ENCODE data around the gene TTLL8.

TTLL8 gene

DNA sequence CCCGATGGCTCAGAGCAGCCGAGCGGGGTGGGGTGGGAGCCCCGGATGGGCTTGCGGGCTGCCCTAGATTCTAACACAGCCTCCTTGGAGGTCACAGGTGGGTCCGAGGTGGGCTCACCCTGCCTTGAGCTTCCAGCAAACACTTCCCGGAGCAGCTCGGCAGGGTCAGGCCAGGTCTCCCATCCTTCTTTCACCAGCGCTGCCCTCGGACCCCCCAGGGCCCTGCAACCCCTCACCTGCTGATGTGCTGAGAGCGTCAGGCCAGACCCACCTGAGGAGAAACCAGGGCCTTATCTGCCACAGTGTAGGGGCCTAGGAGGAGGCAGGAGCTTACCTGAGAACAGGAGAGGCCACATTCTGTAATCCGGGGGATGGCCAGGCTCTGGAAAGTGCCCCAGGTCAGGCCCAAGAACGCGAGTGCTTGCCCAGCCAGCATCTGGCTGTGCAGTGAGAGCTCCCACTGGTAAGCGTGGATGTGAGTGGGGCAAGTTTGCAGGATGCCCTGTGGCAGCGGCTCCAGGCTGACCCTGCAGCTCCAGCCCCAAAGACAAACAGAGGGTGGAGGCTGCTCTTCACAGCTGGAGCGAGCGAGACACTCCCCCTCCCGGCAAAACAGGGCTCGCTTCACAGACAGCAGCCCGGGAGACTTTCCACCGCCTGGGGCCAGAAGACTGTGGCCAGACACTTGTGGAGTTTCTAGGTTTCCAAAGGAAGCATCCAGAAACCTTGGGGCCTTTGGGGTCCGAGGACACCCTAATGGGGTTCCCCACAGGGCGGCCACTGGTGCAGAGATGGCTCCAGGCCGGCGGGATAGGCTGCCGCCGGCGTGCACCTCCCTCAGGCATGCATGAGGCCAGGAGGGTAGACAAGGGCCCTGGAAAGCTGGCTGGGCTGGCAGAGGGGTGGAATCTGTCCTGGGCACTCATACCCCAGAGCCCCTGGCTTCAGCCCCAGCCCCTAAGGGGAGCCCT is 45.6 kb downstream of the TTLL8 start, which contains the start of gene IL17REL:
TSS of gene IL17REL (minus strand) at position 555 of the 971 bp plus-strand sequence. CDS start at position 436, 119 bp downstream.
- no peak within 1 kb of the TSS for H3K4me3 ChIP-seq (replicated peaks; ENCODE audit: low read depth, low read length)
- peak; percentile 11 for TF ChIP-seq CTCF (IDR thresholded peaks at IDR 0.05; ENCODE audit: low read depth, low read length, missing control alignments)
- no peak for DNase-seq (ENCODE audit: extremely low read depth, low read depth)

DNA sequence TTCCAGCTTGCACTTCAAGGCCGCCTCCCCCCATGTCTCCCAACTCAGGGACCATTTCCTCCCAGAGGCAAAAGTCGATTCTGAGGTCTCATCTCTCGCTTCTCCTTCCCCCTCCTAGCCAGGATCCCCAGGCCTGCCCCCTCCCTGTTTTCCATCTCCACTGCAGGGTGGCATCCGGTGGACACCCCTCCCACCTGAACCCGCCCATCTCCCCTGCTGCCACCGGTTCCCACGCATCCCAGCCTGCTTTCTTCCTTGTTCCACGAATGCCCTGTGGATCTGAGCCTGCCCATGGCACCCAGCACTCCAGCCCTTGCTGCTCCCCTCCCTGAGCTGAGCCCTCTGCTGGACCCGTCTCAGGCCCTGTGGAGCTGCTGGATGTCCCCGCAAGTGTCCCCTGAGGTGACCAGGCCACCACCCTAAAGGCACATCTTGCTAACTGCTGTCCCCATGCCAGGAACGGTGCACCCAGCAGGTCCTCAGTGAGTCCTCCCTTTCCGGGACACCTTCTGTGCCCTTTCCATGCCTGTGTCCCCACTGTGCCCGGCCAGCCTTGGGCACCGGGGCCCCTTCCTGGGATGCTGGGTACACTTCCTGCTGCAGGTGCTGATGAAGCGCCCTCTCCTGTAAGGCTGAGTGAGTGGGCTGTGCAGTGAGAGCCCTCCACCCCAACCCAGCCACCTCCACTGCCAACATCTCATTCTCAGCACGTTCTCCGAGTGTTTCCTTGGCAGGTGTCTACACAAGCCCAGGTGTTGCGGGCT is 46.5 kb downstream of the TTLL8 start:
- no peak for DNase-seq (ENCODE audit: extremely low read depth, low read depth)
- no peak overlapping the region for H3K4me3 ChIP-seq (replicated peaks; ENCODE audit: low read depth, low read length)
- TF ChIP-seq CTCF (IDR thresholded peaks at IDR 0.05; ENCODE audit: low read depth, low read length, missing control alignments), result no peak

GRCh38 chr22:50010676-50011446 is 47.2 kb downstream of the TTLL8 start:
- no peak overlapping the region for H3K4me3 ChIP-seq (replicated peaks; ENCODE audit: low read depth, low read length)
- no peak for DNase-seq (ENCODE audit: extremely low read depth, low read depth)
- TF ChIP-seq CTCF (IDR thresholded peaks at IDR 0.05; ENCODE audit: low read depth, low read length, missing control alignments), result no peak

GRCh38 chr22:50009765-50010675 is 48.1 kb downstream of the TTLL8 start:
- DNase-seq (ENCODE audit: extremely low read depth, low read depth), result no peak
- no peak overlapping the region for H3K4me3 ChIP-seq (replicated peaks; ENCODE audit: low read depth, low read length)
- no peak for TF ChIP-seq CTCF (IDR thresholded peaks at IDR 0.05; ENCODE audit: low read depth, low read length, missing control alignments)

DNA sequence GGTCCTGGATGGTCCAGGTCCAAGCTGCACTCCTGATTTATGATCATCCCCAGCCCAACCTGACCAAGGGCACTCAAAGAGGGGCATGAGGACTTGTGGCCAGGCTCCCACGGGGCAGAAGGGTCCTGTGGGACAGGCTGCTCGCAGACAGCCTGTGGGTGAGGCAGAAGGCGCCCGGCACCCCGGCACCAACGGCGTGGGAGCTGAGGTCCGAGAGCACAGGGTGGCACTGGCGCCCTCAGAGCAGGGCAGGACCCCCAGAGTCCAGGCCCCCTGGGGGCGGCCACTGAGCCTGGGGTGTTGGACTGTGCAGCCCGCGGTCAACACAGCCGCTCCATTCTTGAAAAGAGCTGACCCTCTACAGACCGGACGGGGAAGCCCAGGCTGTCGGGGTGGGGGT is 48.8 kb downstream of the TTLL8 start:
- DNase-seq (ENCODE audit: extremely low read depth, low read depth), result no peak
- H3K4me3 ChIP-seq (replicated peaks; ENCODE audit: low read depth, low read length), result no peak overlapping the region
- no peak for TF ChIP-seq CTCF (IDR thresholded peaks at IDR 0.05; ENCODE audit: low read depth, low read length, missing control alignments)

Measured in HFF-Myc (cell line).